Spleen (tissue), 7 donors: ENCODE results near the gene FURIN.

Source experiments
- POLR2A ChIP-seq, 3 donors: fragments of 450-650 bp; IDR thresholded peaks; one replicate each; pipeline ENCODE4 v1.5.1; 2017; ENCODE audit warnings: antibody characterized with exemption in 3 of 3, mild to moderate bottlenecking in 1 of 3
- TF ChIP-seq, protein P1 (sequence below), 11 experiments: fragments of 200-600 bp in 7 of 11; fragments of 450-650 bp in 4 of 11; sonication (generic) in 4 of 11; IDR thresholded peaks in 8 of 11; conservative IDR thresholded peaks in 3 of 11; 1 replicate in 7 of 11; 2 replicates in 4 of 11; pipeline versions ENCODE4 v1.4.0 to v1.8.0; 2016 to 2021; ENCODE audit warnings: antibody characterized with exemption in 11 of 11, inconsistent platforms in 4 of 11, mild to moderate bottlenecking in 1 of 11
- donor health status: DM: no; HTN: no; CAD: no; lungs with moderate emphysema.
- donor health status: DM: no; HTN: no; CAD: no.
- donor health status: DM: no; HTN: no; CAD: no.

DNA sequence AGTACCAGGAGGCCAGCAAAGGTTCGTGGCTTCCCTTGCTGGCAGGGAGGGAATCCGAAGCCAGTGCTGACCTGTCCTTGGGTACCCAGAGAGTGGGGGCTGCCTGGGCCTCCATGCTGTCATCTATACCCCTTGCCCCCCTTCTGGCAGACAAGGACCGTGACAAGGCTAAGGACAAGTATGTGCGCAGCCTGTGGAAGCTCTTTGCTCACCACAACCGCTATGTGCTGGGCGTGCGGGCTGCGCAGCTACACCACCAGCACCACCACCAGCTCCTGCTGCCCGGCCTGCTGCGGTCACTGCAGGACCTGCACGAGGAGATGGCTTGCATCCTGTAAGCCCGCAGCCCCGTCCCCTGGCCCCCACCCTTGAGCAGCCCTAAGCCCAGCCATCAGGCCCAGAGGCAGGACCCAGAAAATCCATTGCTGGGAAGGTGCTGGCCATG is 18.7 kb downstream of the FURIN start:
- TF ChIP-seq, protein P1, sequence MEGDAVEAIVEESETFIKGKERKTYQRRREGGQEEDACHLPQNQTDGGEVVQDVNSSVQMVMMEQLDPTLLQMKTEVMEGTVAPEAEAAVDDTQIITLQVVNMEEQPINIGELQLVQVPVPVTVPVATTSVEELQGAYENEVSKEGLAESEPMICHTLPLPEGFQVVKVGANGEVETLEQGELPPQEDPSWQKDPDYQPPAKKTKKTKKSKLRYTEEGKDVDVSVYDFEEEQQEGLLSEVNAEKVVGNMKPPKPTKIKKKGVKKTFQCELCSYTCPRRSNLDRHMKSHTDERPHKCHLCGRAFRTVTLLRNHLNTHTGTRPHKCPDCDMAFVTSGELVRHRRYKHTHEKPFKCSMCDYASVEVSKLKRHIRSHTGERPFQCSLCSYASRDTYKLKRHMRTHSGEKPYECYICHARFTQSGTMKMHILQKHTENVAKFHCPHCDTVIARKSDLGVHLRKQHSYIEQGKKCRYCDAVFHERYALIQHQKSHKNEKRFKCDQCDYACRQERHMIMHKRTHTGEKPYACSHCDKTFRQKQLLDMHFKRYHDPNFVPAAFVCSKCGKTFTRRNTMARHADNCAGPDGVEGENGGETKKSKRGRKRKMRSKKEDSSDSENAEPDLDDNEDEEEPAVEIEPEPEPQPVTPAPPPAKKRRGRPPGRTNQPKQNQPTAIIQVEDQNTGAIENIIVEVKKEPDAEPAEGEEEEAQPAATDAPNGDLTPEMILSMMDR (IDR thresholded peaks at IDR 0.05 in 8 of 11, conservative IDR thresholded peaks at IDR 0.05 in 3 of 11), result no peak
- no peak for TF ChIP-seq POLR2A (IDR thresholded peaks at IDR 0.05)
